HCT116 (cell line): ENCODE results near the gene NCKAP5. TPM values are rescaled to one million over a fixed set of nuclear protein-coding genes. Genes with fewer than 3 reads are reported as not detected.

Experiments used
- ATAC-seq: fragments of 200-7000 bp; cut with Tn5 transposase; 2 replicates; pipeline ENCODE4 v1.9.1; 2020; ENCODE audit warnings: mild to moderate bottlenecking, moderate library complexity
- BruUV-seq: library from RNA; stranded (reverse); fragments of 400-500 nt; replicated peaks from 2 replicates; lab custom pipeline; 2021; lab: Mats Ljungman, UMichigan
- CTCF ChIA-PET: fragments of 300-600 bp; sonication (Branson Sonifier 250); formaldehyde crosslinking; loops from one replicate; lab custom pipeline; 2021; ENCODE audit warnings: antibody characterized with exemption; lab: Charles Lee
- POLR2A ChIA-PET: fragments of 300-600, 350-600 bp; sonication (Branson Sonifier 250); formaldehyde crosslinking; loops from one replicate; lab custom pipeline; 2021; ENCODE audit warnings: antibody characterized with exemption; lab: Charles Lee
- RAD21 ChIA-PET, 2 experiments: fragments of 300-600 bp; sonication (Branson Sonifier 250); formaldehyde crosslinking; loops; one replicate each; lab custom pipeline; 2023; ENCODE audit warnings: low total read pairs in 2 of 2; ENCODE audit not compliant: uncharacterized antibody in 2 of 2, unreplicated experiment in 2 of 2, low non-redundant PET in 1 of 2; lab: Charles Lee
- DNase-seq: peaks from one replicate; pipeline ENCODE4 v3.0.0-alpha.2; 2010; ENCODE audit warnings: low read depth, low spot score
- H2AFZ ChIP-seq: fragments of 200-600 bp; shearing (Covaris generic), sonication (generic); 2 replicates; pipeline ENCODE4 v1.6.1; 2017; ENCODE audit warnings: low read depth, mixed run types, mixed read lengths, antibody characterized with exemption, low read length; ENCODE audit not compliant: poor library complexity, severe bottlenecking
- H3K27ac ChIP-seq: 2 replicates; pipeline ENCODE4 v1.5.1; 2012; ENCODE audit warnings: low read depth, low read length
- H3K27me3 ChIP-seq: fragments of 200-600 bp; sonication (generic); 2 replicates; pipeline ENCODE4 v1.6.1; 2016; ENCODE audit warnings: mixed run types, low read length, mixed read lengths; ENCODE audit not compliant: insufficient read depth
- H3K36me3 ChIP-seq, 2 experiments: fragments of 200-500 bp in 1 of 2; fragments of 200-600 bp in 1 of 2; sonication (Bioruptor generic) in 1 of 2; sonication (generic) in 1 of 2; 2 replicates each; pipeline versions ENCODE4 v1.5.1 to v1.6.1; 2014 to 2016; ENCODE audit warnings: low read length in 2 of 2, inconsistent platforms in 1 of 2, mixed read lengths in 1 of 2, mixed run types in 1 of 2; ENCODE audit not compliant: insufficient read depth in 2 of 2, control insufficient read depth in 1 of 2
- H3K4me1 ChIP-seq, 2 experiments: fragments of 200-600 bp in 1 of 2; sonication (generic) in 1 of 2; 2 replicates each; pipeline versions ENCODE4 v1.5.1 to v1.6.1; 2012 to 2017; ENCODE audit warnings: low read length in 2 of 2, inconsistent platforms in 1 of 2, mild to moderate bottlenecking in 1 of 2, mixed read lengths in 1 of 2, mixed run types in 1 of 2, moderate library complexity in 1 of 2; ENCODE audit not compliant: insufficient read depth in 2 of 2, control insufficient read depth in 1 of 2
- H3K4me2 ChIP-seq: fragments of 200-600 bp; sonication (generic); 2 replicates; pipeline ENCODE4 v1.6.1; 2017; ENCODE audit warnings: mixed run types, low read length, mixed read lengths
- H3K4me3 ChIP-seq, 2 experiments: fragments of 200-600 bp in 1 of 2; sonication (generic) in 1 of 2; replicated peaks in 1 of 2; 2 replicates each; pipeline ENCODE4 v1.5.1; 2011 to 2016; ENCODE audit warnings: low read length in 2 of 2, control low read depth in 1 of 2, low read depth in 1 of 2, mild to moderate bottlenecking in 1 of 2, mixed read lengths in 1 of 2, mixed run types in 1 of 2
- H3K79me2 ChIP-seq: fragments of 200-600 bp; sonication (generic); 2 replicates; pipeline ENCODE4 v1.6.1; 2017; ENCODE audit warnings: mild to moderate bottlenecking, mixed run types, low read length, moderate library complexity, mixed read lengths; ENCODE audit not compliant: insufficient read depth
- H3K9ac ChIP-seq: fragments of 200-600 bp; sonication (generic); 2 replicates; pipeline ENCODE4 v1.6.1; 2016; ENCODE audit warnings: low read length, mixed read lengths
- H3K9me2 ChIP-seq: fragments of 200-600 bp; sonication (generic), shearing (Covaris generic); 2 replicates; pipeline ENCODE4 v1.6.1; 2017; ENCODE audit warnings: mixed run types, mild to moderate bottlenecking, moderate library complexity; ENCODE audit not compliant: insufficient read depth
- H3K9me3 ChIP-seq, 2 experiments: fragments of 200-500 bp in 1 of 2; fragments of 200-600 bp in 1 of 2; sonication (Bioruptor generic) in 1 of 2; sonication (generic) in 1 of 2; 2 replicates each; pipeline ENCODE4 v1.6.1; 2014 to 2017; ENCODE audit warnings: low read length in 2 of 2, mixed read lengths in 2 of 2, inconsistent platforms in 1 of 2, low read depth in 1 of 2, mild to moderate bottlenecking in 1 of 2, mixed run types in 1 of 2, moderate library complexity in 1 of 2; ENCODE audit not compliant: control insufficient read depth in 1 of 2, insufficient read depth in 1 of 2
- H4K20me1 ChIP-seq: fragments of 200-600 bp; sonication (generic), shearing (Covaris generic); 2 replicates; pipeline ENCODE4 v1.6.1; 2017; ENCODE audit warnings: mixed run types, mild to moderate bottlenecking, moderate library complexity; ENCODE audit not compliant: insufficient read depth
- CBX3 ChIP-seq: IDR thresholded peaks from 2 replicates; pipeline ENCODE4 v1.6.1; 2012; ENCODE audit warnings: low read depth
- EGR1 ChIP-seq: IDR thresholded peaks from 2 replicates; pipeline ENCODE4 v1.6.1; 2012; ENCODE audit warnings: low read depth
- ELF1 ChIP-seq: IDR thresholded peaks from 2 replicates; pipeline ENCODE4 v1.6.1; 2012; ENCODE audit warnings: low read depth, borderline replicate concordance
- EZH2phosphoT487 ChIP-seq: fragments of 200-600 bp; IDR thresholded peaks from 2 replicates; pipeline ENCODE4 v1.6.1; 2018; ENCODE audit warnings: antibody characterized with exemption, borderline replicate concordance
- intact Hi-C: fragments of 100-400 bp; cut with micrococcal nuclease; formaldehyde crosslinking; loops from 2 replicates; pipeline ENCODE4 v1.10.0; 2022
- total RNA-seq: library from RNA; stranded (reverse); gene quantifications from one replicate; pipeline ENCODE4 v1.2.1, GENCODE V29; 2021; ENCODE audit not compliant: unreplicated experiment
- TF ChIP-seq, protein P1 (sequence below), 3 experiments: fragments of 200-600 bp in 1 of 3; sonication (generic) in 1 of 3; IDR thresholded peaks in 2 of 3; conservative IDR thresholded peaks in 1 of 3; 2 replicates each; pipeline ENCODE4 v1.5.1; 2012 to 2017; ENCODE audit warnings: low read depth in 2 of 3, low read length in 2 of 3, antibody characterized with exemption in 1 of 3, borderline replicate concordance in 1 of 3, control low read depth in 1 of 3, mild to moderate bottlenecking in 1 of 3, mixed read lengths in 1 of 3, mixed run types in 1 of 3, moderate library complexity in 1 of 3; ENCODE audit not compliant: insufficient read depth in 1 of 3
- TF ChIP-seq, protein P2 (sequence below): IDR thresholded peaks from 2 replicates; pipeline ENCODE4 v1.6.1; 2011; ENCODE audit warnings: mild to moderate bottlenecking, low read length, moderate library complexity; ENCODE audit not compliant: insufficient replicate concordance; ENCODE audit errors: extremely low read depth

The NCKAP5 gene
- total RNA-seq, 1 experiment from 2014 or later, result 0.30 TPM

DNA sequence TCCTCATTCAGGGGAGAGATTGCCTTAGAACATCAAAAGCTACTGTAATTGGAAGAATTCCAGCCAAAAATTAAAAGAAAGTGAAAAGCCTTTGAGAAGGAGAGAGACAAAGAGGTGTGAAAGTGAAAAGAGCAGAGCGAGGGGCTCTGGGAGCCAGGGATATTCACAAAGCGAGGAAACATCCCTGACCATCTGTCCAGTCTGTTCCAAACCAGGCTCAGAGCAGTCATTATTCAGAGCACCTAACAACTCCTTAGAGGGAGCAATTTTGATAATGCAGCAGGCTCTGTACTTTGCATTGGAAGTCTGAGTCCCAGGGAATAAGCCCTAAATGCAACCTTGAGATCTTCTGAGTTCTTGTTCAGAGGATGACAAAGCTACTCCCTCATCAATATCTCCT lies 779.2 kb downstream of the NCKAP5 start:
- intact Hi-C loops, result no loop called here
- no peaks in the 10 kb centered on the region for H4K20me1 ChIP-seq
- no TSS peak for BruUV-seq
- no peak for DNase-seq
- H3K9ac ChIP-seq, result no peak overlapping the region
- TF ChIP-seq ELF1 (no peak), EGR1 (no peak), EZH2phosphoT487 (no peak), CBX3 (no peak)
- TF ChIP-seq, protein P1, sequence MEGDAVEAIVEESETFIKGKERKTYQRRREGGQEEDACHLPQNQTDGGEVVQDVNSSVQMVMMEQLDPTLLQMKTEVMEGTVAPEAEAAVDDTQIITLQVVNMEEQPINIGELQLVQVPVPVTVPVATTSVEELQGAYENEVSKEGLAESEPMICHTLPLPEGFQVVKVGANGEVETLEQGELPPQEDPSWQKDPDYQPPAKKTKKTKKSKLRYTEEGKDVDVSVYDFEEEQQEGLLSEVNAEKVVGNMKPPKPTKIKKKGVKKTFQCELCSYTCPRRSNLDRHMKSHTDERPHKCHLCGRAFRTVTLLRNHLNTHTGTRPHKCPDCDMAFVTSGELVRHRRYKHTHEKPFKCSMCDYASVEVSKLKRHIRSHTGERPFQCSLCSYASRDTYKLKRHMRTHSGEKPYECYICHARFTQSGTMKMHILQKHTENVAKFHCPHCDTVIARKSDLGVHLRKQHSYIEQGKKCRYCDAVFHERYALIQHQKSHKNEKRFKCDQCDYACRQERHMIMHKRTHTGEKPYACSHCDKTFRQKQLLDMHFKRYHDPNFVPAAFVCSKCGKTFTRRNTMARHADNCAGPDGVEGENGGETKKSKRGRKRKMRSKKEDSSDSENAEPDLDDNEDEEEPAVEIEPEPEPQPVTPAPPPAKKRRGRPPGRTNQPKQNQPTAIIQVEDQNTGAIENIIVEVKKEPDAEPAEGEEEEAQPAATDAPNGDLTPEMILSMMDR (IDR thresholded peaks at IDR 0.05 in 2 of 3, conservative IDR thresholded peaks at IDR 0.05 in 1 of 3; ENCODE audit: borderline replicate concordance in 1 of 3, insufficient read depth in 1 of 3, low read depth in 2 of 3, low read length in 2 of 3), result no peak
- TF ChIP-seq, protein P2, sequence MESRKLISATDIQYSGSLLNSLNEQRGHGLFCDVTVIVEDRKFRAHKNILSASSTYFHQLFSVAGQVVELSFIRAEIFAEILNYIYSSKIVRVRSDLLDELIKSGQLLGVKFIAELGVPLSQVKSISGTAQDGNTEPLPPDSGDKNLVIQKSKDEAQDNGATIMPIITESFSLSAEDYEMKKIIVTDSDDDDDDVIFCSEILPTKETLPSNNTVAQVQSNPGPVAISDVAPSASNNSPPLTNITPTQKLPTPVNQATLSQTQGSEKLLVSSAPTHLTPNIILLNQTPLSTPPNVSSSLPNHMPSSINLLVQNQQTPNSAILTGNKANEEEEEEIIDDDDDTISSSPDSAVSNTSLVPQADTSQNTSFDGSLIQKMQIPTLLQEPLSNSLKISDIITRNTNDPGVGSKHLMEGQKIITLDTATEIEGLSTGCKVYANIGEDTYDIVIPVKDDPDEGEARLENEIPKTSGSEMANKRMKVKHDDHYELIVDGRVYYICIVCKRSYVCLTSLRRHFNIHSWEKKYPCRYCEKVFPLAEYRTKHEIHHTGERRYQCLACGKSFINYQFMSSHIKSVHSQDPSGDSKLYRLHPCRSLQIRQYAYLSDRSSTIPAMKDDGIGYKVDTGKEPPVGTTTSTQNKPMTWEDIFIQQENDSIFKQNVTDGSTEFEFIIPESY, result no peak
- H3K4me3 ChIP-seq, result no peak overlapping the region
- ChIA-PET CTCF (no interaction called here), POLR2A (no interaction called here), RAD21 (no interaction called here)
- H3K9me2 ChIP-seq, result no peaks in the 10 kb centered on the region
- H3K4me1 ChIP-seq, result no peaks in the 10 kb centered on the region
- peaks cover 3% of the 10 kb centered on the region; the same call in 1 of the 2 replicates for H3K27me3 ChIP-seq
- H3K4me2 ChIP-seq, result no peak overlapping the region
- no peaks in the 10 kb centered on the region for H3K79me2 ChIP-seq
- no peak overlapping the region for H2AFZ ChIP-seq
- no peaks in the 10 kb centered on the region for H3K36me3 ChIP-seq
- ATAC-seq, result no peak
- H3K9me3 ChIP-seq, result no peaks in the 10 kb centered on the region
- no peak overlapping the region for H3K27ac ChIP-seq
